Panc1 (cell line): ENCODE measurements around the gene KLC4. TPM values are rescaled to one million over a fixed set of nuclear protein-coding genes. Genes with fewer than 3 reads are reported as not detected.

ENCODE experiments used
- ATAC-seq: fragments of 200-7000 bp; cut with Tn5 transposase; 2 replicates; pipeline ENCODE4 v1.9.1; 2020; ENCODE audit warnings: mild to moderate bottlenecking, moderate library complexity
- BruUV-seq: library from RNA; stranded (reverse); fragments of 400-500 nt; replicated peaks from 2 replicates; lab custom pipeline; 2021; lab: Mats Ljungman, UMichigan
- CTCF ChIA-PET: fragments of 300-600 bp; sonication (Branson Sonifier 250); formaldehyde crosslinking; loops from one replicate; lab custom pipeline; 2022; ENCODE audit warnings: antibody characterized with exemption; lab: Charles Lee
- POLR2A ChIA-PET: fragments of 300-600 bp; sonication (Branson Sonifier 250); formaldehyde crosslinking; loops from one replicate; lab custom pipeline; 2022; ENCODE audit warnings: antibody characterized with exemption; lab: Charles Lee
- DNase-seq: peaks from one replicate; pipeline ENCODE4 v3.0.0-alpha.2; 2010; ENCODE audit warnings: low read depth, low spot score
- H3K27ac ChIP-seq: 2 replicates; pipeline ENCODE4 v1.5.1; 2011; ENCODE audit warnings: mild to moderate bottlenecking, low read length, inconsistent platforms
- H3K27me3 ChIP-seq: fragments of 200-500 bp; sonication (Bioruptor generic); 2 replicates; pipeline ENCODE4 v1.6.0; 2014; ENCODE audit warnings: low read length, inconsistent platforms; ENCODE audit not compliant: control insufficient read depth, insufficient read depth
- H3K36me3 ChIP-seq: fragments of 200-500 bp; sonication (Bioruptor generic); 2 replicates; pipeline ENCODE4 v1.5.1; 2014; ENCODE audit warnings: inconsistent platforms, mild to moderate bottlenecking, low read length, moderate library complexity; ENCODE audit not compliant: control insufficient read depth, insufficient read depth
- H3K4me1 ChIP-seq: 2 replicates; pipeline ENCODE4 v1.5.1; 2011; ENCODE audit warnings: inconsistent platforms, mild to moderate bottlenecking, low read length, moderate library complexity; ENCODE audit not compliant: control insufficient read depth, insufficient read depth
- H3K4me3 ChIP-seq, 2 experiments: 2 replicates each; pipeline ENCODE4 v1.5.1; 2011 to 2012; ENCODE audit warnings: low read depth in 2 of 2, low read length in 2 of 2, mild to moderate bottlenecking in 2 of 2, inconsistent platforms in 1 of 2, moderate library complexity in 1 of 2
- H3K9me3 ChIP-seq: fragments of 200-500 bp; sonication (Bioruptor generic); 2 replicates; pipeline ENCODE4 v1.5.1; 2014; ENCODE audit warnings: low read depth, mild to moderate bottlenecking, inconsistent platforms, low read length, moderate library complexity; ENCODE audit not compliant: control insufficient read depth, insufficient read depth
- CTCF ChIP-seq: fragments of 450-650 bp; IDR thresholded peaks from 2 replicates; pipeline ENCODE4 v1.5.1; 2017; ENCODE audit warnings: mild to moderate bottlenecking
- POLR2AphosphoS5 ChIP-seq: IDR thresholded peaks from 2 replicates; pipeline ENCODE4 v1.6.1; 2012; ENCODE audit warnings: mild to moderate bottlenecking, low read depth, low read length, moderate library complexity
- SIN3A ChIP-seq: IDR thresholded peaks from 2 replicates; pipeline ENCODE4 v1.6.1; 2012; ENCODE audit warnings: low read depth, mild to moderate bottlenecking, low read length, moderate library complexity, borderline replicate concordance; ENCODE audit not compliant: insufficient read depth
- TCF7L2 ChIP-seq: IDR thresholded peaks from 2 replicates; pipeline ENCODE4 v1.6.1; 2011; ENCODE audit warnings: mild to moderate bottlenecking, low read depth, low read length, inconsistent platforms
- in situ Hi-C: cut with HindIII; loops from 2 replicates; pipeline ENCODE4 v1.10.0; 2016; ENCODE audit warnings: low sequenced_read_pairs, low pct_unique_long_range_greater_than_20kb
- intact Hi-C: fragments of 100-400 bp; cut with micrococcal nuclease; formaldehyde crosslinking; loops from one replicate; pipeline ENCODE4 v1.10.0; 2022; ENCODE audit not compliant: unreplicated experiment
- total RNA-seq: library from RNA; stranded (reverse); gene quantifications from one replicate; pipeline ENCODE4 v1.2.1, GENCODE V29; 2021; ENCODE audit not compliant: unreplicated experiment
- TF ChIP-seq, protein P1 (sequence below), 2 experiments: IDR thresholded peaks; 2 replicates each; pipeline ENCODE4 v1.6.1; 2011 to 2012; ENCODE audit warnings: low read depth in 2 of 2, control low read depth in 1 of 2, low read length in 1 of 2, mild to moderate bottlenecking in 1 of 2, moderate library complexity in 1 of 2; ENCODE audit not compliant: insufficient read depth in 1 of 2

The KLC4 gene
- total RNA-seq, 1 experiment from 2014 or later, result 22.6 TPM

GRCh38 chr6:43092635-43093034, 33.2 kb downstream of the KLC4 start:
- no TSS peak for BruUV-seq
- intact Hi-C loops (loop anchor here (2.0 to 5.0 kb wide), 2 partner anchors 34 to 40 kb away; partner anchors contain the start of genes KLC4 and MRPL2), in situ Hi-C loops (no loop called here)
- DNase-seq (no peak), ATAC-seq (no peak)
- no peak for TF ChIP-seq CTCF
- TF ChIP-seq POLR2AphosphoS5, result no peak
- no peak for TF ChIP-seq SIN3A
- peak; percentile 86 for TF ChIP-seq TCF7L2
- Histone ChIP-seq H3K36me3 (no peaks in the 10 kb centered on the region), H3K4me3 (no peak overlapping the region; a peak in 1 of 4 replicates), H3K27ac (peak overlapping the region; percentile 97), H3K27me3 (no peaks in the 10 kb centered on the region), H3K4me1 (peaks cover 82% of the 10 kb centered on the region), H3K9me3 (no peaks in the 10 kb centered on the region)
- CTCF ChIA-PET, result no interaction called here
- POLR2A ChIA-PET, result no interaction called here

DNA sequence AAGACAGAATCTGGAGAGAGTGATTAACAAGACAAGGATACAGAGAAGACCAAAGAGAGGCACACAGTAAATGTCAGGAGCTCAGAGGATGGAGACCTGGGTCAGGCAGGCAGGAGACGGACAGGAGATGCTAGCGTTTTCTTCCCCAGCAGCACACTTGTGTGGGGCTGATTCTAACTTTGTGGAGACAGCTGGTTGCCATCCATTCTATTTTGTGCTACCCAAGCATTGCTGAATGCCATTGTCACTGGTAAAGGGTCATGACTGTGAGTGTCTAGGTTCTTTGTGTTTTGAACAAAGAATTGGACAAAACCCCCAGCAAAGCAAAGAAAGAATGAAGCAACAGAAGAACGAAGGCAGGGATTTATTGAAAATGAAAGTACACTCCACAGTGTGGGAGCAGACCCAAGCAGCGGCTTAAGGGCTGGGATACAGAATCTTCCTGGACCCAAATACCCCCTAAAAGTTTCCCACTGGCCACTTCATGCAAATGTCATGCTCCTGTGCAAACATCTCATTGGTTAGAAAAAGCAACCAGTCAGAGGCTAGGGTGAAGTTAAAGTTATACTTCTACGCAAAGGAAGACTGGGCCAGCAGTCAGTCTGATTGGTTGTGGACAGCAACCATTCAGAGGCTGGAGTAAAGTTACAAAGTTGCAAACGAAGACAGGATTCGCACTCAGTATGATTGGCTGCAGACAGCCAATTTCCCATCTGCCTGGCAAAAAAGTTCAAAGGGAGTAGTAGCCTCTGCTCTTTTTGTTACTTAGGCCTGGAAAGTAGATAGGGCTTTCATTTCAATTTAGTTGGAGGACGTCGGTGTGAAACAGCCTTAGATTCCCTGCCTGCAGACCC, 34.2 kb downstream of the KLC4 start:
- ATAC-seq, result peak; percentile 70
- Histone ChIP-seq H3K27ac (peak overlapping the region; percentile 97), H3K4me1 (peaks cover 89% of the 10 kb centered on the region), H3K27me3 (no peaks in the 10 kb centered on the region), H3K4me3 (peak overlapping the region; percentile 31 to 70), H3K9me3 (no peaks in the 10 kb centered on the region), H3K36me3 (no peaks in the 10 kb centered on the region)
- in situ Hi-C loops (no loop called here), intact Hi-C loops (loop anchor here (2.0 to 5.0 kb wide), 2 partner anchors 35 to 39 kb away; partner anchors contain the start of genes KLC4 and MRPL2)
- TSS peak; percentile 24 for BruUV-seq
- DNase-seq, result peak; percentile 64
- CTCF ChIA-PET, result no interaction called here
- POLR2A ChIA-PET, result interaction anchor here (0.5 to 0.6 kb wide), 2 partner anchors 17 to 1278 kb away, joined by 3 to 4 read pairs; no protein-coding TSS in a partner anchor
- TF ChIP-seq TCF7L2 (peak; percentile 67), SIN3A (0 out of 2 replicates have a peak, but pooled peaks have one; percentile 57), POLR2AphosphoS5 (peak; percentile 56; the same call in 1 of the 2 replicates), CTCF (no peak)
- TF ChIP-seq, protein P1, sequence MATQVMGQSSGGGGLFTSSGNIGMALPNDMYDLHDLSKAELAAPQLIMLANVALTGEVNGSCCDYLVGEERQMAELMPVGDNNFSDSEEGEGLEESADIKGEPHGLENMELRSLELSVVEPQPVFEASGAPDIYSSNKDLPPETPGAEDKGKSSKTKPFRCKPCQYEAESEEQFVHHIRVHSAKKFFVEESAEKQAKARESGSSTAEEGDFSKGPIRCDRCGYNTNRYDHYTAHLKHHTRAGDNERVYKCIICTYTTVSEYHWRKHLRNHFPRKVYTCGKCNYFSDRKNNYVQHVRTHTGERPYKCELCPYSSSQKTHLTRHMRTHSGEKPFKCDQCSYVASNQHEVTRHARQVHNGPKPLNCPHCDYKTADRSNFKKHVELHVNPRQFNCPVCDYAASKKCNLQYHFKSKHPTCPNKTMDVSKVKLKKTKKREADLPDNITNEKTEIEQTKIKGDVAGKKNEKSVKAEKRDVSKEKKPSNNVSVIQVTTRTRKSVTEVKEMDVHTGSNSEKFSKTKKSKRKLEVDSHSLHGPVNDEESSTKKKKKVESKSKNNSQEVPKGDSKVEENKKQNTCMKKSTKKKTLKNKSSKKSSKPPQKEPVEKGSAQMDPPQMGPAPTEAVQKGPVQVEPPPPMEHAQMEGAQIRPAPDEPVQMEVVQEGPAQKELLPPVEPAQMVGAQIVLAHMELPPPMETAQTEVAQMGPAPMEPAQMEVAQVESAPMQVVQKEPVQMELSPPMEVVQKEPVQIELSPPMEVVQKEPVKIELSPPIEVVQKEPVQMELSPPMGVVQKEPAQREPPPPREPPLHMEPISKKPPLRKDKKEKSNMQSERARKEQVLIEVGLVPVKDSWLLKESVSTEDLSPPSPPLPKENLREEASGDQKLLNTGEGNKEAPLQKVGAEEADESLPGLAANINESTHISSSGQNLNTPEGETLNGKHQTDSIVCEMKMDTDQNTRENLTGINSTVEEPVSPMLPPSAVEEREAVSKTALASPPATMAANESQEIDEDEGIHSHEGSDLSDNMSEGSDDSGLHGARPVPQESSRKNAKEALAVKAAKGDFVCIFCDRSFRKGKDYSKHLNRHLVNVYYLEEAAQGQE (IDR thresholded peaks at IDR 0.05; ENCODE audit: insufficient read depth in 1 of 2, low read depth in 2 of 2, low read length in 1 of 2), result 0 out of 4 replicates have a peak, but pooled peaks of 1 of the 2 experiments have one; percentile 22
